ENCODE results near the gene ZBTB42. TPM values are rescaled to one million over a fixed set of nuclear protein-coding genes. Genes with fewer than 3 reads are reported as not detected.

ZBTB42 gene
- polyA plus RNA-seq, 3 donors = 2.8 to 8.4 (median 5.2) TPM

DNA sequence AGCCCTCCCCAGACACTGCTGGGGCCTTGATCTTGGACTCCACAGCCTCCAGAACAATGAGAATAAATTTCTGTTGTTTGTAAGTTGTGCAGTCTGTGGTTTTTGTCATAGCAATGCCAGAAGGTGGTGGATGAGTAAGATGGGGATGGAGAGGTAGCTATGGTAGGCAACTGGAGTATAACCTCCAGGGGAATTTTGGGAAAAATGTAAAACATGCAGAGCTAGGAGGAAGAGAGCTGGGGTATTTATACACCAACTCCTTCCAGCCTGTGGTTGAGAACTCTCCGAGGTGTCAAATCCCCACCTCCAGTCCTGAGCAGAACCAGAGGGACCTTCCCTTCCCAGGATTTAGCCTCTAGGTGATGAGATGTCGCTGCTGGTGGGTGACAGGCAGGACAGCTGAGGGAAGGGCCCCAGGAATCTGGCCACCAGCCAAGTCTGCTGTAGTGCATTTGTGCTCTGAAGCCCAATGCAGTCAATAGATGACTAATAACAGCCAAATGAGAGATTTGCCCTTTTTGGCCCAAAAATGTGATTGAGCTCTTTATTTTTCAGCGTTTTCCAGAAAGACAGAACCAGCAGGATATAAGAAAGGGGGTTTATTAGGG lies 45.0 kb downstream of the ZBTB42 start:
- 86 to 91% (median 91%) methylated on average over 3 of the region's 3 CpGs for WGBS, 3 donors
- no peak overlapping the region for H3K27ac ChIP-seq (ENCODE audit: low read depth, low read length)

DNA sequence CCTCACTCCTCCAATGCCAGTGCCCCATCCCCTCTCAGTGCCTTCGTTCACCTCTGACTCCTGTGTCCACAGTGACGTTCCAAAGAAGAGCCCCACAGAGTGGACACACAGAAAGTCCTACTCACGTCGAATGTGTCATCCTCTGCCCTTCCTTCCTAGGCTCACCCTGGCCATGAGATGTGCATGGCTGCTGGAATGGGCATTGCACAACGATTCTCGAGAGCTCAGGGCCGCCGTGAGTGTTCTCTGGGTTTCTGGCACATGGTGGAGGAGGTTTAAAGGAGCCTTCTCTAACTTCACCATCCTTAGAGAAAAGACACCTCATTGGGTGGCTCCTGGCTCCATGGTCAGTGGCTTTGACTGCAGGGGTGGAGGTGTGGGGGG lies 51.4 kb downstream of the ZBTB42 start:
- H3K27ac ChIP-seq (ENCODE audit: low read depth, low read length) = no peak overlapping the region
- WGBS, 3 donors = 47 to 67% (median 64%) methylated on average over 8 of the region's 8 CpGs

Other genes starting within 250 kb of the ZBTB42 start
- 100 to 1,000 TPM in 1 of 3 donors, 10 to 100 TPM in 1, 1 to 10 TPM in 1; 9.5 to 105 (median 28.3) TPM for gene C14orf180, start 221.3 kb upstream of the ZBTB42 start, polyA plus RNA-seq
- 1 to 10 TPM in 1 of 3 donors, under 1 TPM in 1, not detected in 1; 0.10 to 4.2 TPM for gene TMEM179, start 196.3 kb upstream of the ZBTB42 start, polyA plus RNA-seq
- gene INF2, start 111.5 kb upstream of the ZBTB42 start, polyA plus RNA-seq = 100 to 1,000 TPM in 2 of 3 donors, 10 to 100 TPM in 1; 20.3 to 105 (median 101) TPM
- 10 to 100 TPM in 2 of 3 donors, 1 to 10 TPM in 1; 4.3 to 13.6 (median 12.6) TPM for gene ADSS1, start 76.9 kb upstream of the ZBTB42 start, polyA plus RNA-seq
- gene SIVA1, start 48.0 kb upstream of the ZBTB42 start, polyA plus RNA-seq = 100 to 1,000 TPM; 148 to 213 (median 182) TPM
- gene AKT1, start 5.4 kb upstream of the ZBTB42 start, polyA plus RNA-seq = 100 to 1,000 TPM in 2 of 3 donors, 10 to 100 TPM in 1; 70.4 to 158 (median 126) TPM
- gene CEP170B, start 64.2 kb downstream of the ZBTB42 start, polyA plus RNA-seq = 10 to 100 TPM; 10.2 to 17.1 (median 11.8) TPM
- gene PLD4, start 123.8 kb downstream of the ZBTB42 start, polyA plus RNA-seq = under 1 TPM in 2 of 3 donors, not detected in 1; 0.07 to 0.15 TPM
- gene AHNAK2, start 177.3 kb downstream of the ZBTB42 start, polyA plus RNA-seq = 10 to 100 TPM in 1 of 3 donors, 1 to 10 TPM in 1, under 1 TPM in 1; 0.72 to 15.6 (median 2.9) TPM
- gene CLBA1, start 184.7 kb downstream of the ZBTB42 start, polyA plus RNA-seq = 10 to 100 TPM in 1 of 3 donors, 1 to 10 TPM in 2; 2.2 to 10.9 (median 2.8) TPM
- 1 to 10 TPM; 2.5 to 4.0 (median 3.5) TPM for gene CDCA4, start 220.0 kb downstream of the ZBTB42 start, polyA plus RNA-seq

Measured in adipose tissue (tissue), 3 donors.